ENCODE results near the gene NRIP1.

The NRIP1 gene

GRCh38 chr21:14947613-14948160, 117.1 kb downstream of the NRIP1 start:
- H2AFZ ChIP-seq (ENCODE audit: low read depth, low read length, severe bottlenecking): no peak overlapping the region
- H3K4me3 ChIP-seq (ENCODE audit: insufficient read depth, low read length, poor library complexity, severe bottlenecking): no peak overlapping the region
- H3K9ac ChIP-seq (ENCODE audit: low read length): no peak overlapping the region
- no peaks in the 10 kb centered on the region for H3K27me3 ChIP-seq (ENCODE audit: low read length)
- H3K9me2 ChIP-seq (replicated peaks; ENCODE audit: insufficient read depth, low read length): no peaks in the 10 kb centered on the region
- no peaks in the 10 kb centered on the region for H4K20me1 ChIP-seq (ENCODE audit: low read depth, low read length)
- H3K9me3 ChIP-seq (ENCODE audit: insufficient read depth, low read length): no peaks in the 10 kb centered on the region
- no peaks in the 10 kb centered on the region for H3F3A ChIP-seq (ENCODE audit: insufficient read depth)
- H3K79me2 ChIP-seq (ENCODE audit: insufficient read depth, low read length): no peaks in the 10 kb centered on the region
- TF ChIP-seq, protein P1, sequence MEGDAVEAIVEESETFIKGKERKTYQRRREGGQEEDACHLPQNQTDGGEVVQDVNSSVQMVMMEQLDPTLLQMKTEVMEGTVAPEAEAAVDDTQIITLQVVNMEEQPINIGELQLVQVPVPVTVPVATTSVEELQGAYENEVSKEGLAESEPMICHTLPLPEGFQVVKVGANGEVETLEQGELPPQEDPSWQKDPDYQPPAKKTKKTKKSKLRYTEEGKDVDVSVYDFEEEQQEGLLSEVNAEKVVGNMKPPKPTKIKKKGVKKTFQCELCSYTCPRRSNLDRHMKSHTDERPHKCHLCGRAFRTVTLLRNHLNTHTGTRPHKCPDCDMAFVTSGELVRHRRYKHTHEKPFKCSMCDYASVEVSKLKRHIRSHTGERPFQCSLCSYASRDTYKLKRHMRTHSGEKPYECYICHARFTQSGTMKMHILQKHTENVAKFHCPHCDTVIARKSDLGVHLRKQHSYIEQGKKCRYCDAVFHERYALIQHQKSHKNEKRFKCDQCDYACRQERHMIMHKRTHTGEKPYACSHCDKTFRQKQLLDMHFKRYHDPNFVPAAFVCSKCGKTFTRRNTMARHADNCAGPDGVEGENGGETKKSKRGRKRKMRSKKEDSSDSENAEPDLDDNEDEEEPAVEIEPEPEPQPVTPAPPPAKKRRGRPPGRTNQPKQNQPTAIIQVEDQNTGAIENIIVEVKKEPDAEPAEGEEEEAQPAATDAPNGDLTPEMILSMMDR (IDR thresholded peaks at IDR 0.05; ENCODE audit: insufficient read depth, low read length, poor library complexity, severe bottlenecking): no peak
- no peak for TF ChIP-seq EZH2phosphoT487 (conservative IDR thresholded peaks at IDR 0.05; ENCODE audit: low read length)
- no peaks in the 10 kb centered on the region for H3K36me3 ChIP-seq (ENCODE audit: low read length)
- no peak overlapping the region for H3K4me2 ChIP-seq (ENCODE audit: low read depth, low read length, poor library complexity, severe bottlenecking)
- H3K27ac ChIP-seq (ENCODE audit: low read depth, low read length): no peak overlapping the region

DNA sequence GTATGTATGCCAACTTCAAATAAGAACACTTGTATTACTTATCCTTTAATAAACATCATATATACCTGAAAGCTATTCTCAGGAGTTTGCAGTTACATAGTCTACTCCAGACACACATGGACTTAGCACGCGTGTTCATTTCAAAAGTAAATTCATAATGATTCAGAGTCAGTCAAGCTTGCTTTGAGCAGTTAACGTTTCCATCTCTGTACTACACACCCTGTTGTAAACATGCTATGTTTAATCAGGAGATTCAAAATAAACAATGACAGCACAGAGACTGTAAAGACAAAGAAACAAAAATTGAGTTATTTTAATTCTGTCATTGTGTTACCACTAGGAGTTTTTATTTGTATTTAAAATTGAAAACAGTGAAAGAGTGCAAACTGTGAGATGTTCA, 119.6 kb downstream of the NRIP1 start:
- H3F3A ChIP-seq (ENCODE audit: insufficient read depth): no peaks in the 10 kb centered on the region
- H2AFZ ChIP-seq (ENCODE audit: low read depth, low read length, severe bottlenecking): no peak overlapping the region
- no peaks in the 10 kb centered on the region for H3K79me2 ChIP-seq (ENCODE audit: insufficient read depth, low read length)
- TF ChIP-seq, protein P1 (IDR thresholded peaks at IDR 0.05; ENCODE audit: insufficient read depth, low read length, poor library complexity, severe bottlenecking): no peak
- TF ChIP-seq EZH2phosphoT487 (conservative IDR thresholded peaks at IDR 0.05; ENCODE audit: low read length): no peak
- H3K9me3 ChIP-seq (ENCODE audit: insufficient read depth, low read length): no peaks in the 10 kb centered on the region
- no peaks in the 10 kb centered on the region for H4K20me1 ChIP-seq (ENCODE audit: low read depth, low read length)
- no peak overlapping the region for H3K4me3 ChIP-seq (ENCODE audit: insufficient read depth, low read length, poor library complexity, severe bottlenecking)
- no peaks in the 10 kb centered on the region for H3K27me3 ChIP-seq (ENCODE audit: low read length)
- no peaks in the 10 kb centered on the region for H3K36me3 ChIP-seq (ENCODE audit: low read length)
- no peak overlapping the region for H3K27ac ChIP-seq (ENCODE audit: low read depth, low read length)
- H3K9ac ChIP-seq (ENCODE audit: low read length): no peak overlapping the region
- H3K9me2 ChIP-seq (replicated peaks; ENCODE audit: insufficient read depth, low read length): no peaks in the 10 kb centered on the region
- H3K4me2 ChIP-seq (ENCODE audit: low read depth, low read length, poor library complexity, severe bottlenecking): no peak overlapping the region

DNA sequence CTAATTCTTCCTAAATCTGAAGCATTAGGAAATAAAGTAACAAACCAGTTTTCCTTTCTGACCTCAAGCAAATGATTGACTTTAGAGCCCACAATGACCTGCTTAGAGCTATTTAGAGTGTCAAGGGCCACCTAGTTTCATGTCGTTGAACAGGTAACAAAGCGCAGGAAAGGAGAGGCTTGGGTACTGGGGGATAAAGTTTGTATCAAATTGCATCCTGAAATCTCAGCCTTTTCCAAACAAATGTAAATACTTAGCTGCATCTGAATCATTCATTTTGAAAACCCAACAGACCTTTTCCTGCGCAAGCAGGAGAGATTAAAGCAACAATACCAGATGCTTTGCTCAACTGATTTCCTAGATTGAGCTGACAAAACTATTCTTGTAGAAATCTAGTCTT, 121.2 kb downstream of the NRIP1 start:
- TF ChIP-seq, protein P1 (IDR thresholded peaks at IDR 0.05; ENCODE audit: insufficient read depth, low read length, poor library complexity, severe bottlenecking): no peak
- no peak for TF ChIP-seq EZH2phosphoT487 (conservative IDR thresholded peaks at IDR 0.05; ENCODE audit: low read length)
- H3K79me2 ChIP-seq (ENCODE audit: insufficient read depth, low read length): no peaks in the 10 kb centered on the region

More for the DNA sequence above, 121.2 kb downstream of the NRIP1 start:
- no peak overlapping the region for H3K9ac ChIP-seq (ENCODE audit: low read length)
- no peak overlapping the region for H3K4me2 ChIP-seq (ENCODE audit: low read depth, low read length, poor library complexity, severe bottlenecking)
- no peaks in the 10 kb centered on the region for H3K9me3 ChIP-seq (ENCODE audit: insufficient read depth, low read length)
- H3K36me3 ChIP-seq (ENCODE audit: low read length): no peaks in the 10 kb centered on the region
- H3F3A ChIP-seq (ENCODE audit: insufficient read depth): no peaks in the 10 kb centered on the region
- no peak overlapping the region for H3K27ac ChIP-seq (ENCODE audit: low read depth, low read length)
- H2AFZ ChIP-seq (ENCODE audit: low read depth, low read length, severe bottlenecking): no peak overlapping the region
- H3K4me3 ChIP-seq (ENCODE audit: insufficient read depth, low read length, poor library complexity, severe bottlenecking): no peak overlapping the region
- no peaks in the 10 kb centered on the region for H4K20me1 ChIP-seq (ENCODE audit: low read depth, low read length)
- H3K27me3 ChIP-seq (ENCODE audit: low read length): no peaks in the 10 kb centered on the region
- no peaks in the 10 kb centered on the region for H3K9me2 ChIP-seq (replicated peaks; ENCODE audit: insufficient read depth, low read length)

Data from SU-DHL-6 (cell line).